ENCODE measurements around the gene LAMB3. TPM values are rescaled to one million over a fixed set of nuclear protein-coding genes. Genes with fewer than 3 reads are reported as not detected.

The LAMB3 gene
- total and polyA plus RNA-seq, 10 of the 15 experiments (the other 5 are each of a cell fraction or from before 2014, with no cell fraction given): 0.04 to 1.8 (median 0.10) TPM; not detected in 1

- in situ Hi-C loops (cut with MboI): no loop called here
- FAIRE-seq: no peak
- peaks cover 0 to 4% of the 10 kb centered on the region in 2 experiments; a peak in 2 of 4 replicates for H3K27me3 ChIP-seq (replicated peaks in 1 of 2; ENCODE audit: control insufficient read depth in 2 of 2, insufficient read depth in 2 of 2, low read length in 1 of 2)
Measured at GRCh38 chr1:209618291-209618690, 33.9 kb downstream of the LAMB3 start.

More at GRCh38 chr1:209618291-209618690, 33.9 kb downstream of the LAMB3 start:
- SMC1A ChIA-PET (ENCODE audit: uncharacterized antibody, unreplicated experiment): interaction anchor here (0.6 kb wide), 1 partner anchor 35 kb away, joined by 3 read pairs; no protein-coding TSS in a partner anchor
- Histone ChIP-seq H4K20me1 (ENCODE audit: control insufficient read depth, insufficient read depth) (no peaks in the 10 kb centered on the region), H3K79me2 (ENCODE audit: control insufficient read depth, insufficient read depth, low read length) (no peaks in the 10 kb centered on the region), H3K27ac (ENCODE audit: control insufficient read depth, insufficient read depth) (no peak overlapping the region), H2AFZ (ENCODE audit: control insufficient read depth, low read depth, low read length) (no peak overlapping the region), H3K4me1 (ENCODE audit: control insufficient read depth, insufficient read depth, low read length) (no peaks in the 10 kb centered on the region), H3K9ac (ENCODE audit: control insufficient read depth, insufficient read depth, low read length) (no peak overlapping the region), H3K9me3 (replicated peaks; ENCODE audit: control insufficient read depth, insufficient read depth, low read length) (no peaks in the 10 kb centered on the region), H3K4me3 (no peak overlapping the region), H3K36me3 (ENCODE audit: control insufficient read depth in 2 of 2, insufficient read depth in 2 of 2, low read length in 1 of 2) (no peaks in the 10 kb centered on the region), H3K4me2 (ENCODE audit: control insufficient read depth, insufficient read depth) (no peak overlapping the region)
- ATAC-seq: no peak
- intact Hi-C loops (cut with micrococcal nuclease; ENCODE audit: unreplicated experiment): no loop called here
- no TSS peak for BruUV-seq (replicated peaks)
- CTCF ChIA-PET: interaction anchor here (1.2 to 2.8 kb wide), 7 partner anchors 10 to 53 kb away, joined by 3 to 14 read pairs (median 10); no protein-coding TSS in a partner anchor
- POLR2A ChIA-PET: interaction anchor here (0.6 kb wide), 1 partner anchor 9 kb away, joined by 3 read pairs; no protein-coding TSS in a partner anchor
- WGBS (ENCODE audit: insufficient coverage, insufficient replicate concordance, low lambda C conversion rate, missing lambda C conversion rate): 39% methylated on average over 11 of the region's 11 CpGs
- TF ChIP-seq MYB (IDR thresholded peaks at IDR 0.05; ENCODE audit: borderline replicate concordance, low read depth, low read length): no peak
- TF ChIP-seq NR2C2 (IDR thresholded peaks at IDR 0.05; ENCODE audit: borderline replicate concordance, control insufficient read depth, insufficient read length, low read depth): no peak
- TF ChIP-seq LARP7 (IDR thresholded peaks at IDR 0.05): no peak
- no peak for TF ChIP-seq ESRRA (IDR thresholded peaks at IDR 0.05; ENCODE audit: low read length)
- TF ChIP-seq, protein P1, sequence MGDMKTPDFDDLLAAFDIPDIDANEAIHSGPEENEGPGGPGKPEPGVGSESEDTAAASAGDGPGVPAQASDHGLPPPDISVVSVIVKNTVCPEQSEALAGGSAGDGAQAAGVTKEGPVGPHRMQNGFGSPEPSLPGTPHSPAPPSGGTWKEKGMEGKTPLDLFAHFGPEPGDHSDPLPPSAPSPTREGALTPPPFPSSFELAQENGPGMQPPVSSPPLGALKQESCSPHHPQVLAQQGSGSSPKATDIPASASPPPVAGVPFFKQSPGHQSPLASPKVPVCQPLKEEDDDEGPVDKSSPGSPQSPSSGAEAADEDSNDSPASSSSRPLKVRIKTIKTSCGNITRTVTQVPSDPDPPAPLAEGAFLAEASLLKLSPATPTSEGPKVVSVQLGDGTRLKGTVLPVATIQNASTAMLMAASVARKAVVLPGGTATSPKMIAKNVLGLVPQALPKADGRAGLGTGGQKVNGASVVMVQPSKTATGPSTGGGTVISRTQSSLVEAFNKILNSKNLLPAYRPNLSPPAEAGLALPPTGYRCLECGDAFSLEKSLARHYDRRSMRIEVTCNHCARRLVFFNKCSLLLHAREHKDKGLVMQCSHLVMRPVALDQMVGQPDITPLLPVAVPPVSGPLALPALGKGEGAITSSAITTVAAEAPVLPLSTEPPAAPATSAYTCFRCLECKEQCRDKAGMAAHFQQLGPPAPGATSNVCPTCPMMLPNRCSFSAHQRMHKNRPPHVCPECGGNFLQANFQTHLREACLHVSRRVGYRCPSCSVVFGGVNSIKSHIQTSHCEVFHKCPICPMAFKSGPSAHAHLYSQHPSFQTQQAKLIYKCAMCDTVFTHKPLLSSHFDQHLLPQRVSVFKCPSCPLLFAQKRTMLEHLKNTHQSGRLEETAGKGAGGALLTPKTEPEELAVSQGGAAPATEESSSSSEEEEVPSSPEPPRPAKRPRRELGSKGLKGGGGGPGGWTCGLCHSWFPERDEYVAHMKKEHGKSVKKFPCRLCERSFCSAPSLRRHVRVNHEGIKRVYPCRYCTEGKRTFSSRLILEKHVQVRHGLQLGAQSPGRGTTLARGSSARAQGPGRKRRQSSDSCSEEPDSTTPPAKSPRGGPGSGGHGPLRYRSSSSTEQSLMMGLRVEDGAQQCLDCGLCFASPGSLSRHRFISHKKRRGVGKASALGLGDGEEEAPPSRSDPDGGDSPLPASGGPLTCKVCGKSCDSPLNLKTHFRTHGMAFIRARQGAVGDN (IDR thresholded peaks at IDR 0.05): no peak
- no peak for TF ChIP-seq POLR2AphosphoS5 (IDR thresholded peaks at IDR 0.05; ENCODE audit: low read length)
- no peak for TF ChIP-seq PML (IDR thresholded peaks at IDR 0.05; ENCODE audit: low read length)
- TF ChIP-seq JUNB (IDR thresholded peaks at IDR 0.05): no peak
- TF ChIP-seq, protein P2, sequence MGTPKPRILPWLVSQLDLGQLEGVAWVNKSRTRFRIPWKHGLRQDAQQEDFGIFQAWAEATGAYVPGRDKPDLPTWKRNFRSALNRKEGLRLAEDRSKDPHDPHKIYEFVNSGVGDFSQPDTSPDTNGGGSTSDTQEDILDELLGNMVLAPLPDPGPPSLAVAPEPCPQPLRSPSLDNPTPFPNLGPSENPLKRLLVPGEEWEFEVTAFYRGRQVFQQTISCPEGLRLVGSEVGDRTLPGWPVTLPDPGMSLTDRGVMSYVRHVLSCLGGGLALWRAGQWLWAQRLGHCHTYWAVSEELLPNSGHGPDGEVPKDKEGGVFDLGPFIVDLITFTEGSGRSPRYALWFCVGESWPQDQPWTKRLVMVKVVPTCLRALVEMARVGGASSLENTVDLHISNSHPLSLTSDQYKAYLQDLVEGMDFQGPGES (IDR thresholded peaks at IDR 0.05): no peak
- TF ChIP-seq PKNOX1 (IDR thresholded peaks at IDR 0.05): no peak
- TF ChIP-seq MEF2A (IDR thresholded peaks at IDR 0.05; ENCODE audit: insufficient read depth, low read depth, low read length): no peak
- TF ChIP-seq ASH2L (IDR thresholded peaks at IDR 0.05; ENCODE audit: borderline replicate concordance, low read depth): no peak
- no peak for TF ChIP-seq RB1 (IDR thresholded peaks at IDR 0.05; ENCODE audit: borderline replicate concordance)
- no peak for TF ChIP-seq POLR2AphosphoS2 (IDR thresholded peaks at IDR 0.05; ENCODE audit: low read depth, low read length)
- no peak for DNase-seq (ENCODE audit: low read depth, low spot score)
- RAD21 ChIA-PET (ENCODE audit: unreplicated experiment): interaction anchor here (1.1 to 1.3 kb wide), 2 partner anchors 9 to 10 kb away, joined by 4 read pairs; no protein-coding TSS in a partner anchor
